ENCODE data around the gene ADI1.

The ADI1 gene

DNA sequence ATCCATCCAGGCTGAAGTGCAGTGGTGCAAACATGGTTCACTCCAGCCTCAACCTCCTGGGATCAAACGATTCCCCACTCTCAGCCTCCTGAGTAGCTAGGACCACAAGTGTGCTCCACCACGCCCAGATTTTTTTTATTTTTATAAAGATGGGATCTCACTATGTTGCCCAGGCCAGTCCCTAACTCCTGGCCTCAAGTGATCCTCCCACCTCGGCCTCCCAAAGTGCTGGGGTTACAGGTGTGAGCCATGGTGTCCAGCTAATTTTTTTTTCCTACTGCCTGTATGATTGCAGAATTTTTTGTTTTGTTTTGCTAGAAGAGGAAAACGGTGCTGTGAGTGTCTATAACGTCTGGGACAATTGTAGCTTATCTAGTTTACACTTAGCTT is 38.3 kb downstream of the ADI1 start:
- Histone ChIP-seq H3K27me3 (replicated peaks; ENCODE audit: control insufficient read depth, insufficient read depth, low read length, poor library complexity, severe bottlenecking) (no peaks in the 10 kb centered on the region), H3K4me3 (ENCODE audit: insufficient read depth, low read depth, low read length, poor library complexity, severe bottlenecking) (no peak overlapping the region), H3K36me3 (ENCODE audit: control insufficient read depth, insufficient read depth, low read length) (peaks cover 11% of the 10 kb centered on the region), H3K4me1 (ENCODE audit: control insufficient read depth, insufficient read depth, low read length, poor library complexity, severe bottlenecking) (no peaks in the 10 kb centered on the region), H3K9me3 (ENCODE audit: control insufficient read depth, low read length) (no peaks in the 10 kb centered on the region), H3K27ac (ENCODE audit: insufficient read depth, low read length, poor library complexity, severe bottlenecking) (no peak overlapping the region)
- no peak for DNase-seq

DNA sequence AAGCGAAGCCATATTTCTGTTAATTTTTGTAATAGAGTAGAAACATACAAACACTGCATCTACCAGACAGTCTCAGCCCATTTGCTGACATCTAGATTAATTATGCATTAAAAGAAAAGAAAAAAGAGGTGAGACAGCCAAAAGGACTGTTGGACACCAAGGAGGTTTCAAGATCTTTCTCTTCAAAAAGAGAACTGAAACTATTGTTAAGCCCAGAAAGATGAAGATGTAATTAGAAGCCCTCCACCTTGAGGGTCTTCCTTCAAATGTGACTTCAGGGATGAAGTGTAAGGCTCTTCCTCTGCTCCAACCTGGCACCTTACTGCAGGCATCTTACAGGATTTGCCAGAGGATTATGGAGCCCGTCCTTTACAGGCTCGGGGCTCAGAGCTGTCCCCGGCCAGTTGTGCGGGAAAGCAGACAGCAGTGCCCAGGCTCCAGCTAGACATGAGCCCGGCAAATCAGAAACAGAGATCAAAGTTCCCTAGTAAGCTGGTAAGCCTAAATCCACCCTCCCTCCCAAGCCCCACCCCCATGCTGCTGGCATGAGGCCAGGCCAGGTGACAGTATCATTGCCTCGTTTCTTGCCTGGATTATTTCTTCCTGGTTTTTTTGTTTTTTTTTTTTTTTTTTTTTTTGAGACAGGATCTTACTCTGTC is 38.9 kb downstream of the ADI1 start:
- H3K4me3 ChIP-seq (ENCODE audit: insufficient read depth, low read depth, low read length, poor library complexity, severe bottlenecking) = no peak overlapping the region
- no peaks in the 10 kb centered on the region for H3K27me3 ChIP-seq (replicated peaks; ENCODE audit: control insufficient read depth, insufficient read depth, low read length, poor library complexity, severe bottlenecking)
- no peaks in the 10 kb centered on the region for H3K4me1 ChIP-seq (ENCODE audit: control insufficient read depth, insufficient read depth, low read length, poor library complexity, severe bottlenecking)
- H3K9me3 ChIP-seq (ENCODE audit: control insufficient read depth, low read length) = no peaks in the 10 kb centered on the region
- no peak overlapping the region for H3K27ac ChIP-seq (ENCODE audit: insufficient read depth, low read length, poor library complexity, severe bottlenecking)
- peaks cover 15% of the 10 kb centered on the region for H3K36me3 ChIP-seq (ENCODE audit: control insufficient read depth, insufficient read depth, low read length)
- DNase-seq = no peak

GRCh38 chr2:3479430-3480320 is 39.7 kb downstream of the ADI1 start:
- H3K9me3 ChIP-seq (ENCODE audit: control insufficient read depth, low read length) = no peaks in the 10 kb centered on the region
- H3K36me3 ChIP-seq (ENCODE audit: control insufficient read depth, insufficient read depth, low read length) = peaks cover 17% of the 10 kb centered on the region
- no peaks in the 10 kb centered on the region for H3K4me1 ChIP-seq (ENCODE audit: control insufficient read depth, insufficient read depth, low read length, poor library complexity, severe bottlenecking)
- H3K27ac ChIP-seq (ENCODE audit: insufficient read depth, low read length, poor library complexity, severe bottlenecking) = no peak overlapping the region
- H3K4me3 ChIP-seq (ENCODE audit: insufficient read depth, low read depth, low read length, poor library complexity, severe bottlenecking) = no peak overlapping the region
- no peak for DNase-seq
- no peaks in the 10 kb centered on the region for H3K27me3 ChIP-seq (replicated peaks; ENCODE audit: control insufficient read depth, insufficient read depth, low read length, poor library complexity, severe bottlenecking)

- no peak for DNase-seq
- H3K9me3 ChIP-seq (ENCODE audit: control insufficient read depth, low read length) = no peaks in the 10 kb centered on the region
- no peaks in the 10 kb centered on the region for H3K27me3 ChIP-seq (replicated peaks; ENCODE audit: control insufficient read depth, insufficient read depth, low read length, poor library complexity, severe bottlenecking)
- H3K36me3 ChIP-seq (ENCODE audit: control insufficient read depth, insufficient read depth, low read length) = peaks cover 17% of the 10 kb centered on the region
- H3K27ac ChIP-seq (ENCODE audit: insufficient read depth, low read length, poor library complexity, severe bottlenecking) = no peak overlapping the region
- no peaks in the 10 kb centered on the region for H3K4me1 ChIP-seq (ENCODE audit: control insufficient read depth, insufficient read depth, low read length, poor library complexity, severe bottlenecking)
- no peak overlapping the region for H3K4me3 ChIP-seq (ENCODE audit: insufficient read depth, low read depth, low read length, poor library complexity, severe bottlenecking)
Measured at GRCh38 chr2:3478846-3479385, 40.4 kb downstream of the ADI1 start.

DNA sequence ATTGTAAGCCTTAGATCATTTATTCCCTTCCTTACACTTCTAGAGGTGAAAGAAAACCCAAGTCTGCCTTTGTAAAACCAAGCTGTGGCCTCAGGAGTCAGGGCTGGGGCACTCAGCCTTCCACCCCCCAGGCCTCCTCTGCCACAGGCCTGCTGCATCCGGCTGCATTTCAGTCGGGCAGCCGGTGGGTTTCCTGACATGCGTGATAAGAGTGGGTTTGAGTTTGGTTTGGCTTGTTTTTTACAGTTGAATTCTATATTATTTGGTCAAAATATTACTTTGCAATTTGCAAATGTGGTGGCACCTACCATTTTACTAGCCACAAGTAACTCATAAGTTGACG is 42.4 kb downstream of the ADI1 start:
- no peak for DNase-seq
- Histone ChIP-seq H3K4me1 (ENCODE audit: control insufficient read depth, insufficient read depth, low read length, poor library complexity, severe bottlenecking) (no peaks in the 10 kb centered on the region), H3K36me3 (ENCODE audit: control insufficient read depth, insufficient read depth, low read length) (peaks cover 25% of the 10 kb centered on the region), H3K4me3 (ENCODE audit: insufficient read depth, low read depth, low read length, poor library complexity, severe bottlenecking) (no peak overlapping the region), H3K9me3 (ENCODE audit: control insufficient read depth, low read length) (no peaks in the 10 kb centered on the region), H3K27me3 (replicated peaks; ENCODE audit: control insufficient read depth, insufficient read depth, low read length, poor library complexity, severe bottlenecking) (no peaks in the 10 kb centered on the region), H3K27ac (ENCODE audit: insufficient read depth, low read length, poor library complexity, severe bottlenecking) (no peak overlapping the region)

- no peaks in the 10 kb centered on the region for H3K4me1 ChIP-seq (ENCODE audit: control insufficient read depth, insufficient read depth, low read length, poor library complexity, severe bottlenecking)
- no peak overlapping the region for H3K27ac ChIP-seq (ENCODE audit: insufficient read depth, low read length, poor library complexity, severe bottlenecking)
- no peak for DNase-seq
- no peaks in the 10 kb centered on the region for H3K9me3 ChIP-seq (ENCODE audit: control insufficient read depth, low read length)
- peaks cover 30% of the 10 kb centered on the region for H3K36me3 ChIP-seq (ENCODE audit: control insufficient read depth, insufficient read depth, low read length)
- H3K4me3 ChIP-seq (ENCODE audit: insufficient read depth, low read depth, low read length, poor library complexity, severe bottlenecking) = no peak overlapping the region
- H3K27me3 ChIP-seq (replicated peaks; ENCODE audit: control insufficient read depth, insufficient read depth, low read length, poor library complexity, severe bottlenecking) = no peaks in the 10 kb centered on the region
Measured at GRCh38 chr2:3476321-3476984, 42.9 kb downstream of the ADI1 start.

DNA sequence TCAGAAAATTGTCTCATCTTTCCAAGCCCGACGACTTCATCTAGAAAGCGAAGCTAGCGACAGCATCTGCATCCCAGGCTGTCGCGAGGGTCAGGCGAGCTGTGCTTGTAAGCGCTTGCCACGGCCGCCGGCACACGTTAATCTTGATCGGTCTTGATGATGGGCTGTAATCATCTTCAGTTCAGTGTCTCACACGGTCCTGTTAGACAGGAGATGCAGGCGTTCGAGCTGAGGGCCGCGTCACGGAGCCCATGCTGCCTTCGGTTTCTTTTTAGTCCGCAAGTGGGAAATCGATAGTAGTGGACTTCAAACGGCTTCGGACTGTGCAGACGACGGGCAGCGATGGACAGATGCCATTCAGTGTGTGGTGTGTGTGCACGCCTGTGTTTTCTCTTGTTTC is 43.6 kb downstream of the ADI1 start:
- no peak overlapping the region for H3K27ac ChIP-seq (ENCODE audit: insufficient read depth, low read length, poor library complexity, severe bottlenecking)
- no peak overlapping the region for H3K4me3 ChIP-seq (ENCODE audit: insufficient read depth, low read depth, low read length, poor library complexity, severe bottlenecking)
- H3K9me3 ChIP-seq (ENCODE audit: control insufficient read depth, low read length) = no peaks in the 10 kb centered on the region
- H3K36me3 ChIP-seq (ENCODE audit: control insufficient read depth, insufficient read depth, low read length) = peaks cover 36% of the 10 kb centered on the region
- no peak for DNase-seq
- no peaks in the 10 kb centered on the region for H3K4me1 ChIP-seq (ENCODE audit: control insufficient read depth, insufficient read depth, low read length, poor library complexity, severe bottlenecking)
- H3K27me3 ChIP-seq (replicated peaks; ENCODE audit: control insufficient read depth, insufficient read depth, low read length, poor library complexity, severe bottlenecking) = no peaks in the 10 kb centered on the region

DNA sequence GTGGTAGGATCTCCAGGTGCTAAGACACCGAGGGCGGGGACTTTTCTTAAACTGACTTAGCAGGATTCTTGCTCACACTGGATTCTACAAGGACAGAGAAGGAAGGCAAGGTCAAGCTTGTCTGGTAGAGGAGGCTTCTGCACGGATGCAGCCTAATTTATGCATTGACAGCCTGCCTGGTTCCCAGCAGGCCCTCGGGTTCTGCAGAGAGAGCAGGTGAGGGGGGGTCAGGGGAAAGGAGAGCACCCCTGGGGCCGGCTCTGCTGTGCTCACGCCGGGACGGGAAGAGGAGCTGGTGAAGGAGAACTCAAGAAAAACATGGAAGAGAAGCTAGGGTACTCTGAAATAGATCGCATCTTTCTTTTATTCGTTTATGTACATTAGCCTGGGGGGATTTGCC is 46.4 kb downstream of the ADI1 start:
- Histone ChIP-seq H3K36me3 (ENCODE audit: control insufficient read depth, insufficient read depth, low read length) (peaks cover 51% of the 10 kb centered on the region), H3K4me3 (ENCODE audit: insufficient read depth, low read depth, low read length, poor library complexity, severe bottlenecking) (no peak overlapping the region), H3K27me3 (replicated peaks; ENCODE audit: control insufficient read depth, insufficient read depth, low read length, poor library complexity, severe bottlenecking) (no peaks in the 10 kb centered on the region), H3K27ac (ENCODE audit: insufficient read depth, low read length, poor library complexity, severe bottlenecking) (no peak overlapping the region), H3K9me3 (ENCODE audit: control insufficient read depth, low read length) (no peaks in the 10 kb centered on the region), H3K4me1 (ENCODE audit: control insufficient read depth, insufficient read depth, low read length, poor library complexity, severe bottlenecking) (no peaks in the 10 kb centered on the region)
- no peak for DNase-seq

- Histone ChIP-seq H3K27ac (ENCODE audit: insufficient read depth, low read length, poor library complexity, severe bottlenecking) (no peak overlapping the region), H3K27me3 (replicated peaks; ENCODE audit: control insufficient read depth, insufficient read depth, low read length, poor library complexity, severe bottlenecking) (no peaks in the 10 kb centered on the region), H3K9me3 (ENCODE audit: control insufficient read depth, low read length) (no peaks in the 10 kb centered on the region), H3K4me1 (ENCODE audit: control insufficient read depth, insufficient read depth, low read length, poor library complexity, severe bottlenecking) (no peaks in the 10 kb centered on the region), H3K4me3 (ENCODE audit: insufficient read depth, low read depth, low read length, poor library complexity, severe bottlenecking) (no peak overlapping the region), H3K36me3 (ENCODE audit: control insufficient read depth, insufficient read depth, low read length) (peaks cover 56% of the 10 kb centered on the region)
- DNase-seq = no peak
Measured at GRCh38 chr2:3472296-3472695, 47.0 kb downstream of the ADI1 start.

Measured in effector memory CD4-positive, alpha-beta T cell (primary cell).